ENCODE results near the gene CENPH.
"Not testable (repeated sequence)": the region's sequence is repeated elsewhere in the genome, so short reads cannot be mapped to it uniquely, and the experiment has no call there.

CENPH gene

GRCh38 chr5:69170495-69170894, 18.9 kb upstream of the CENPH start:
- no peak for DNase-seq (ENCODE audit: low read depth, low spot score)

GRCh38 chr5:69170969-69171368, 18.4 kb upstream of the CENPH start:
- no peak for TF ChIP-seq CTCF (IDR thresholded peaks at IDR 0.05; ENCODE audit: insufficient read depth, low read length, missing control alignments)
- no peak overlapping the region for H3K4me3 ChIP-seq (ENCODE audit: low read depth, low read length)
- DNase-seq (ENCODE audit: low read depth, low spot score), result no peak
- POLR2A ChIA-PET, result no interaction called here
- CTCF ChIA-PET, result no interaction called here

More at GRCh38 chr5:69170495-69170894, 18.9 kb upstream of the CENPH start:
- POLR2A ChIA-PET, result no interaction called here
- TF ChIP-seq CTCF (IDR thresholded peaks at IDR 0.05; ENCODE audit: insufficient read depth, low read length, missing control alignments), result no peak
- H3K4me3 ChIP-seq (ENCODE audit: low read depth, low read length), result no peak overlapping the region
- CTCF ChIA-PET, result no interaction called here

GRCh38 chr5:69181659-69182293, 7.6 kb upstream of the CENPH start:
- H3K4me3 ChIP-seq (ENCODE audit: low read depth, low read length); CTCF ChIA-PET; DNase-seq (ENCODE audit: low read depth, low spot score); POLR2A ChIA-PET: not testable (repeated sequence)

GRCh38 chr5:69184621-69185020, 4.8 kb upstream of the CENPH start:
- H3K4me3 ChIP-seq (ENCODE audit: low read depth, low read length), result no peak overlapping the region
- no peak for TF ChIP-seq CTCF (IDR thresholded peaks at IDR 0.05; ENCODE audit: insufficient read depth, low read length, missing control alignments)
- POLR2A ChIA-PET, result no interaction called here
- DNase-seq (ENCODE audit: low read depth, low spot score), result no peak
- CTCF ChIA-PET, result no interaction called here

GRCh38 chr5:69187342-69187741, 2.0 kb upstream of the CENPH start:
- ChIA-PET POLR2A (no interaction called here), CTCF (no interaction called here)
- TF ChIP-seq CTCF (IDR thresholded peaks at IDR 0.05; ENCODE audit: insufficient read depth, low read length, missing control alignments), result no peak
- no peak overlapping the region for H3K4me3 ChIP-seq (ENCODE audit: low read depth, low read length)
- DNase-seq (ENCODE audit: low read depth, low spot score), result no peak

- ChIA-PET POLR2A (interaction anchor here (1.2 to 1.7 kb wide), 2 partner anchors 9 to 146 kb away, joined by 3 to 4 read pairs; no protein-coding TSS in a partner anchor), CTCF (interaction anchor here (1.7 kb wide), 1 partner anchor 15 kb away, joined by 4 read pairs; no protein-coding TSS in a partner anchor)
- DNase-seq (ENCODE audit: low read depth, low spot score), result no peak
- no peak for TF ChIP-seq CTCF (IDR thresholded peaks at IDR 0.05; ENCODE audit: insufficient read depth, low read length, missing control alignments)
- peak overlapping the region; percentile 78 for H3K4me3 ChIP-seq (ENCODE audit: low read depth, low read length)
Observed at GRCh38 chr5:69188811-69189161, 597 bp upstream of the CENPH start.

- CTCF ChIA-PET, result no interaction called here
Observed at GRCh38 chr5:69202497-69202896, 13.1 kb downstream of the CENPH start.

More at GRCh38 chr5:69202497-69202896, 13.1 kb downstream of the CENPH start:
- POLR2A ChIA-PET, result no interaction called here
- no peak for DNase-seq (ENCODE audit: low read depth, low spot score)
- no peak for TF ChIP-seq CTCF (IDR thresholded peaks at IDR 0.05; ENCODE audit: insufficient read depth, low read length, missing control alignments)
- no peak overlapping the region for H3K4me3 ChIP-seq (ENCODE audit: low read depth, low read length)
